HFF-Myc (cell line): ENCODE measurements around the gene GLCCI1.

Source experiments
- DNase-seq: peaks from one replicate; pipeline ENCODE4 v3.0.0-alpha.2; 2011; ENCODE audit warnings: low read depth; ENCODE audit errors: extremely low read depth
- H3K4me3 ChIP-seq: replicated peaks from 2 replicates; pipeline ENCODE4 v1.5.1; 2011; ENCODE audit warnings: low read depth, mild to moderate bottlenecking, control low read depth, low read length
- TF ChIP-seq, protein P1 (sequence below): IDR thresholded peaks from 2 replicates; pipeline ENCODE4 v1.5.1; 2012; ENCODE audit warnings: mild to moderate bottlenecking, low read depth, low read length, control low read depth; ENCODE audit errors: missing control alignments

Gene GLCCI1

DNA sequence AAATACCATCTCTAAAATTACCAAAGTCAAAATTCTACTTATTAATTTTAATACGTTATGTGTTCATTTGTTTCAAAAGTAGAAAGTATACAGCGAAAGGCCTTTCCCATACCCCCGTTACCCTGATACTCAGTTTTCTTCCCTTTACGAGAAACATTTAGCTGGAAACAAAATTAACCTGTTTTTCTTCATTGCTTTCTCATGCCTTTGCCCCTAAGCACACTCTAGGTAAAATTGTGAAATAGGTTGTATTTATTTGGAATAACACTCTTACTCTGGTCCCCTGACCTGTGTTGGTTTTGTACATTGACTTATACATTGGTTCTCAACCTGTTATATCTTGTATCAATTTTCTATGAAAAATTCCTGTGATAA lies 47.1 kb downstream of the GLCCI1 start:
- no peak overlapping the region for H3K4me3 ChIP-seq
- no peak for DNase-seq
- TF ChIP-seq, protein P1, sequence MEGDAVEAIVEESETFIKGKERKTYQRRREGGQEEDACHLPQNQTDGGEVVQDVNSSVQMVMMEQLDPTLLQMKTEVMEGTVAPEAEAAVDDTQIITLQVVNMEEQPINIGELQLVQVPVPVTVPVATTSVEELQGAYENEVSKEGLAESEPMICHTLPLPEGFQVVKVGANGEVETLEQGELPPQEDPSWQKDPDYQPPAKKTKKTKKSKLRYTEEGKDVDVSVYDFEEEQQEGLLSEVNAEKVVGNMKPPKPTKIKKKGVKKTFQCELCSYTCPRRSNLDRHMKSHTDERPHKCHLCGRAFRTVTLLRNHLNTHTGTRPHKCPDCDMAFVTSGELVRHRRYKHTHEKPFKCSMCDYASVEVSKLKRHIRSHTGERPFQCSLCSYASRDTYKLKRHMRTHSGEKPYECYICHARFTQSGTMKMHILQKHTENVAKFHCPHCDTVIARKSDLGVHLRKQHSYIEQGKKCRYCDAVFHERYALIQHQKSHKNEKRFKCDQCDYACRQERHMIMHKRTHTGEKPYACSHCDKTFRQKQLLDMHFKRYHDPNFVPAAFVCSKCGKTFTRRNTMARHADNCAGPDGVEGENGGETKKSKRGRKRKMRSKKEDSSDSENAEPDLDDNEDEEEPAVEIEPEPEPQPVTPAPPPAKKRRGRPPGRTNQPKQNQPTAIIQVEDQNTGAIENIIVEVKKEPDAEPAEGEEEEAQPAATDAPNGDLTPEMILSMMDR = no peak

- no peak for DNase-seq
- TF ChIP-seq, protein P1 = no peak
- no peak overlapping the region for H3K4me3 ChIP-seq
Measured at GRCh38 chr7:8017423-8017822, 48.8 kb downstream of the GLCCI1 start.

DNA sequence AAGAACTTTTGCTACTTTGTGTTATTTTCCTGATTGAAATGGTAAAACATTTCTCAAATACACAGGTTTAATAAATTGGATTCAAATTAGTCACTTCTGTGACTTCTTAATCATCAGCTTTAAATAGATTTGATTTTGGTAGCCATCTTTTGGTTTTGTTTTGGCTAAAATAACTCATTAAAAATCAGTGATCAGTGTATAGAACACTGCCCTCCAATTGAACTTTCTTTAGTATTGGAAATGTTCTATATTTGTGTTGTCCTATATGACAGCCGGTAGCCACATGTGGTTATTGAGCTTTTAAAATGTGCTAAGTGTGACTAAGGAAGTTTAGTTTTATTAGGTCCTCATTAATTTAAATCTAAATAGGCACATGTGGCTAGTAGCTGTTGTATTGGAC lies 50.4 kb downstream of the GLCCI1 start:
- TF ChIP-seq, protein P1 = no peak
- no peak overlapping the region for H3K4me3 ChIP-seq
- no peak for DNase-seq

GRCh38 chr7:8022628-8023027 lies 54.0 kb downstream of the GLCCI1 start:
- TF ChIP-seq, protein P1 = no peak

DNA sequence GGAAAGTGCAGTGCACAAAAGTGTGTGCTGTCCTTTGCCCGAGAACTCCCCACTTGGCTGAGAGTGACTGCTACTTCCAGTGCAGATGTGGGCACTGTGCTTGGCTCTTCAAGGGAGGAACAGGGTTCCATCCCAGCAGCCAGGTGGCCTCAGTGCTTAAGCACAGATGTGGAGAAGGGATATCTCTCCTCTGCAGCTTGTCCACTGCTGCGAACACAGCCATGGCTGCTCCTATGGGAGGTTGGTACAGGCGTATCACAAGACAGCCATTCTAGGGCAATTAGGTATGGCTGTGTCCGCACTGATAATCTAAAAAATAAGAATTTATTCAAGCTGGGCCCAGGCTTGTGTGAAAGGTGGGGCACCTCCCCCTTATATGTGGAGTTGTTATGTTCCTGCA lies 66.6 kb downstream of the GLCCI1 start:
- H3K4me3 ChIP-seq = no peak overlapping the region
- TF ChIP-seq, protein P1 = no peak
- no peak for DNase-seq

More at GRCh38 chr7:8022628-8023027, 54.0 kb downstream of the GLCCI1 start:
- no peak for DNase-seq
- H3K4me3 ChIP-seq = no peak overlapping the region

DNA sequence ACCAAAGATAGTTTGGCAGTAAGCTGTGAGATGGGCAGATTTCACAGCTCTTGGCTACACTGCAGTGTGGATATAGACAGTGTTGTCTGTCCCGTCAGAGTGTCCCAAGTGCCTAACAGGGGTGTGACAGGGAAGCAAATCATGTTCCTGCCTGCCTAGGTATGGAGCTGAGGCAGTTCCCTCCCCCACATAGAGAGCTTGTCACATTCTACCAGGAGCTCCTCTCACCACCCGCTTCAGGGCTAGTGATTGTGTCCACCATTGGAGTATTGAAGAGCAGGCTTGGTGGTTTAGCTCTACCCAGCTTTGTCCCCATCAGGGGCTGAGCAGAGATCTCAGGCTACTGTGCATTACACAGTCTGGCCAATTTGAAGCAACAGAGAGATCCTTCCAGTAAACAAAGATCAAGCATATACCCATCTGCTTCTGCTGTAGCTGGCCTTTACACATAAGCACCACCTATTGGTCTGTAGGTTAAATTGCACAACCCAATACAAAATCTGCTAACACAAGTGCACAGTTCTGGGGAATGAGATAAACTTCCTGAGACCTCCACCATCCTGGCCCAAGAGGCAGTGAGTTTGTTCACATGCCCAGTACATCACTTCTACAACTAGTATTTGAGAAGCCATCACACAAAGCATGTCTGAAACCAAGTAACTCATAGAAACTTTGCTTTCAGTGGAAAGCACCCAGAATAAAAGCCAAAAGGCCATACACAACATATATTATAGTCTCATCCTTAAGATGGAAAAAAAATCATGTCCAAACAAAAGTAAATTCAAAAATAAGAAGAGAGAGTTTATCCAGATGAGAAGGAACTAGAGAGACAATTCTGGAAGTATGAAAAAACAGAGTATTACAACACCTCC lies 67.3 kb downstream of the GLCCI1 start:
- TF ChIP-seq, protein P1 = peak; percentile 60
- H3K4me3 ChIP-seq = no peak overlapping the region
- peak; percentile 22 for DNase-seq
